ENCODE measurements around the gene STAG1.

Gene STAG1

GRCh38 chr3:136330900-136331299 lies 421.3 kb downstream of the STAG1 start:
- DNase-seq (ENCODE audit: low spot score): no peak

- DNase-seq (ENCODE audit: low spot score): no peak
Measured at GRCh38 chr3:136329593-136329992, 422.6 kb downstream of the STAG1 start.

- DNase-seq (ENCODE audit: low spot score): no peak
Measured at GRCh38 chr3:136327671-136328070, 424.5 kb downstream of the STAG1 start.

GRCh38 chr3:136326316-136326715 lies 425.9 kb downstream of the STAG1 start:
- DNase-seq (ENCODE audit: low spot score): no peak

- no peak for DNase-seq (ENCODE audit: low spot score)
Measured at GRCh38 chr3:136311968-136312367, 440.2 kb downstream of the STAG1 start.

GRCh38 chr3:136311261-136311660 lies 440.9 kb downstream of the STAG1 start:
- DNase-seq (ENCODE audit: low spot score): no peak

- DNase-seq (ENCODE audit: low spot score): peak; percentile 67
Measured at GRCh38 chr3:136305879-136306278, 446.3 kb downstream of the STAG1 start.

- no peak for DNase-seq (ENCODE audit: low spot score)
Measured at GRCh38 chr3:136300444-136300843, 451.7 kb downstream of the STAG1 start.

GRCh38 chr3:136297826-136298225 lies 454.4 kb downstream of the STAG1 start:
- no peak for DNase-seq (ENCODE audit: low spot score)

- no peak for DNase-seq (ENCODE audit: low spot score)
Measured at GRCh38 chr3:136296960-136297359, 455.2 kb downstream of the STAG1 start.

GRCh38 chr3:136294176-136294575 lies 458.0 kb downstream of the STAG1 start:
- no peak for DNase-seq (ENCODE audit: low spot score)

GRCh38 chr3:136293279-136293678 lies 458.9 kb downstream of the STAG1 start:
- no peak for DNase-seq (ENCODE audit: low spot score)

GRCh38 chr3:136292500-136292899 lies 459.7 kb downstream of the STAG1 start:
- DNase-seq (ENCODE audit: low spot score): no peak

GRCh38 chr3:136291302-136291701 lies 460.9 kb downstream of the STAG1 start:
- DNase-seq (ENCODE audit: low spot score): no peak

All from hepatic stellate cell (primary cell).